ENCODE measurements around the gene WDR41. TPM values are rescaled to one million over a fixed set of nuclear protein-coding genes. Genes with fewer than 3 reads are reported as not detected.

Gene WDR41
- polyA plus RNA-seq, 2 of the 4 experiments (the other 2 are of a cell fraction), result 62.1 to 88.5 TPM

GRCh38 chr5:77518304-77518703 is 26.2 kb upstream of the WDR41 start:
- WGBS (ENCODE audit: missing lambda C conversion rate), result 49% methylated on average over 2 of the region's 2 CpGs
- DNase-seq (ENCODE audit: low read depth in 1 of 2, low spot score in 1 of 2), result peak; percentile 7 to 51

More at GRCh38 chr5:77518304-77518703, 26.2 kb upstream of the WDR41 start:
- Histone ChIP-seq H3K9me3 (no peaks in the 10 kb centered on the region), H3K4me1 (no peaks in the 10 kb centered on the region), H3K27ac (no peak overlapping the region), H3K4me2 (no peak overlapping the region), H3K4me3 (no peak overlapping the region)
- FAIRE-seq (peak; percentile 36), ATAC-seq (peak in 1 of 2 experiments; percentile 70; a peak in 2 of 6 replicates)
- ChIA-PET CTCF (interaction anchor here (0.7 to 1.6 kb wide), 6 partner anchors 10 to 782 kb away, joined by 3 to 4 read pairs (median 3); no protein-coding TSS in a partner anchor), POLR2A (no interaction called here)
- TF ChIP-seq JUN (IDR thresholded peaks at IDR 0.05), result no peak
- no peak for TF ChIP-seq GATA3 (IDR thresholded peaks at IDR 0.05; ENCODE audit: borderline replicate concordance)
- no peak for TF ChIP-seq ZC3H11A (IDR thresholded peaks at IDR 0.05)
- TF ChIP-seq RARB (CRISPR knock-in tag; IDR thresholded peaks at IDR 0.05), result no peak
- no peak for TF ChIP-seq RCOR1 (IDR thresholded peaks at IDR 0.05; ENCODE audit: low read depth, low read length)
- TF ChIP-seq FOSB (CRISPR knock-in tag; IDR thresholded peaks at IDR 0.05), result no peak
- peak; percentile 48; the same call in 1 of the 3 replicates for TF ChIP-seq SMC3 (IDR thresholded peaks at IDR 0.05)
- no peak for TF ChIP-seq NPAS2 (CRISPR knock-in tag; IDR thresholded peaks at IDR 0.05; ENCODE audit: borderline replicate concordance)
- TF ChIP-seq TFCP2L1 (CRISPR knock-in tag; IDR thresholded peaks at IDR 0.05), result no peak
- no peak for TF ChIP-seq KDM5A (IDR thresholded peaks at IDR 0.05)
- TF ChIP-seq RNF2 (IDR thresholded peaks at IDR 0.05; ENCODE audit: borderline replicate concordance, low read depth), result no peak
- TF ChIP-seq CHD4 (IDR thresholded peaks at IDR 0.05; ENCODE audit: borderline replicate concordance), result no peak
- TF ChIP-seq HMGXB4 (CRISPR knock-in tag; IDR thresholded peaks at IDR 0.05; ENCODE audit: borderline replicate concordance), result no peak
- no peak for TF ChIP-seq SREBF2 (IDR thresholded peaks at IDR 0.05)
- peak; percentile 66 to 67 for TF ChIP-seq RAD21 (conservative IDR thresholded peaks at IDR 0.05 in 1 of 2, IDR thresholded peaks at IDR 0.05 in 1 of 2)
- TF ChIP-seq MAX (IDR thresholded peaks at IDR 0.05), result no peak
- no peak for TF ChIP-seq BCL3 (IDR thresholded peaks at IDR 0.05)
- TF ChIP-seq POLR2A (IDR thresholded peaks at IDR 0.05; ENCODE audit: low read length), result no peak
- no peak for TF ChIP-seq JUNB (IDR thresholded peaks at IDR 0.05)
- no peak for TF ChIP-seq REST (IDR thresholded peaks at IDR 0.05)
- no peak for TF ChIP-seq TP53 (CRISPR knock-in tag; IDR thresholded peaks at IDR 0.05)
- TF ChIP-seq HDAC2 (IDR thresholded peaks at IDR 0.05), result no peak
- TF ChIP-seq ZSCAN20 (CRISPR knock-in tag; IDR thresholded peaks at IDR 0.05), result no peak
- TF ChIP-seq CTCF (IDR thresholded peaks at IDR 0.05), result peak; percentile 61
